Tibial nerve (tissue), 4 donors: Measurements from ENCODE around the gene CPA1.

Experiments used
- EP300 ChIP-seq, 2 donors: sonication (generic); formaldehyde crosslinking; IDR thresholded peaks; one replicate each; pipeline ENCODE4 v1.6.1; 2017; ENCODE audit warnings: antibody characterized with exemption in 2 of 2, mild to moderate bottlenecking in 1 of 2
- POLR2A ChIP-seq, 2 donors: fragments of 450-650 bp; IDR thresholded peaks; one replicate each; pipeline ENCODE4 v1.6.1; 2017; ENCODE audit warnings: antibody characterized with exemption in 2 of 2, mild to moderate bottlenecking in 2 of 2, moderate library complexity in 2 of 2
- TF ChIP-seq, protein P1 (sequence below), 5 experiments: fragments of 200-600 bp in 3 of 5; fragments of 450-650 bp in 2 of 5; sonication (generic) in 3 of 5; IDR thresholded peaks; one replicate each; pipeline ENCODE4 v1.5.1; 2016 to 2019; ENCODE audit warnings: antibody characterized with exemption in 5 of 5, mild to moderate bottlenecking in 3 of 5, moderate library complexity in 2 of 5

DNA sequence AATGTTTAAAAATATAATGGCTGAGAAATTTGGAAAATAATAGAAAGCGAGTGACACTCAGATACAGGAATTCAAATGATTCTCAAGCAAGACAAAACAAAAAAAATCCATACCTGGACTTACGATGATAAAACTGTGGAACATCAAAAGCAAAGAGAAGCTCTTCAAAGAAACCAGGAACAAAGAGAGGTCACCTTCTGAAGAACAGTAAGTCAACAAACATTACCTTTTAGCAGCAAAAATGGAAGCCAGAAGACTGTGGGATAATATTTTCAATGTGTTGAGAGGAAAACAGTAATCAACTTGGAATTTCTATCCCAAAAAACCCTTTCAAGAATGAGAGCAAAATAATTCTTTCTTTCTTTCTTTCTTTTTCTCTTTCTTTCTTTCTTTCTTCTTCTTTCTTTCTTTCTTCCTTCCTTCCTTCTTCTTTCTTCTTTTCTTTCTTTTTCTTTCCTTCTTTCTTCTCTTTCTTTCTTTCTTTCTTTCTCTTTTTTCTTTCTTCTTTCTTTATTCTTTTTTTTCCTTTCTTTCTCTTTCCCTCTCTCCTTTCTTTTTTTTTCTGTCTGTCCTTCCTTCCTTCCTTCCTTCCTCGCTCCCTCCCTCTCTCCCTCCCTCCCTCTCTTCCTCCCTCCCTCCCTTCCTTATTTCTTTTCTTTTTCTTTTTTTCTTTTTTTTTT lies 37.5 kb upstream of the CPA1 start:
- TF ChIP-seq POLR2A (IDR thresholded peaks at IDR 0.05) (no peak), EP300 (IDR thresholded peaks at IDR 0.05) (no peak)
- TF ChIP-seq, protein P1, sequence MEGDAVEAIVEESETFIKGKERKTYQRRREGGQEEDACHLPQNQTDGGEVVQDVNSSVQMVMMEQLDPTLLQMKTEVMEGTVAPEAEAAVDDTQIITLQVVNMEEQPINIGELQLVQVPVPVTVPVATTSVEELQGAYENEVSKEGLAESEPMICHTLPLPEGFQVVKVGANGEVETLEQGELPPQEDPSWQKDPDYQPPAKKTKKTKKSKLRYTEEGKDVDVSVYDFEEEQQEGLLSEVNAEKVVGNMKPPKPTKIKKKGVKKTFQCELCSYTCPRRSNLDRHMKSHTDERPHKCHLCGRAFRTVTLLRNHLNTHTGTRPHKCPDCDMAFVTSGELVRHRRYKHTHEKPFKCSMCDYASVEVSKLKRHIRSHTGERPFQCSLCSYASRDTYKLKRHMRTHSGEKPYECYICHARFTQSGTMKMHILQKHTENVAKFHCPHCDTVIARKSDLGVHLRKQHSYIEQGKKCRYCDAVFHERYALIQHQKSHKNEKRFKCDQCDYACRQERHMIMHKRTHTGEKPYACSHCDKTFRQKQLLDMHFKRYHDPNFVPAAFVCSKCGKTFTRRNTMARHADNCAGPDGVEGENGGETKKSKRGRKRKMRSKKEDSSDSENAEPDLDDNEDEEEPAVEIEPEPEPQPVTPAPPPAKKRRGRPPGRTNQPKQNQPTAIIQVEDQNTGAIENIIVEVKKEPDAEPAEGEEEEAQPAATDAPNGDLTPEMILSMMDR (IDR thresholded peaks at IDR 0.05): no peak
